ENCODE results near the gene DBH. TPM values are rescaled to one million over a fixed set of nuclear protein-coding genes. Genes with fewer than 3 reads are reported as not detected.

DBH gene
- total and polyA plus RNA-seq, 2 donors (not counting 1 experiment from before 2014, with no cell fraction given): not detected

GRCh38 chr9:133701981-133702797 lies 66.0 kb downstream of the DBH start:
- H3K9ac ChIP-seq (ENCODE audit: low read length): peak overlapping the region; percentile 55
- ChIA-PET POLR2A (no interaction called here), CTCF (interaction anchor here (0.9 to 1.6 kb wide), 2 partner anchors 29 to 40 kb away, joined by 3 to 7 read pairs; no protein-coding TSS in a partner anchor)
- peaks cover 0 to 13% (median 6%) of the 10 kb centered on the region in 4 experiments for H3K27me3 ChIP-seq (replicated peaks in 1 of 4; ENCODE audit: control extremely low read depth in 1 of 4, control insufficient read depth in 3 of 4, insufficient read depth in 4 of 4, low read length in 3 of 4)
- no peaks in the 10 kb centered on the region for H3K79me2 ChIP-seq (ENCODE audit: control insufficient read depth, insufficient read depth, low read length)
- intact Hi-C loops (cut with micrococcal nuclease): no loop called here
- H3K27me3 Mint-ChIP-seq: peaks cover 24% of the 10 kb centered on the region
- H3K4me3 Mint-ChIP-seq: peak overlapping the region; percentile 85
- peaks cover 0 to 4% (median 0%) of the 10 kb centered on the region in 3 donors for H3K9me3 ChIP-seq (ENCODE audit: control extremely low read depth in 1 of 3, control insufficient read depth in 2 of 3, insufficient read depth in 1 of 3, low read length in 2 of 3)
- H3K4me3 ChIP-seq (ENCODE audit: control extremely low read depth in 1 of 5, extremely low read depth in 1 of 5, insufficient read depth in 1 of 5, low read depth in 2 of 5, low read length in 4 of 5): peak overlapping the region in 4 of 5 experiments; percentile 27 to 43 (median 38)
- TF ChIP-seq EZH2 (IDR thresholded peaks at IDR 0.05; ENCODE audit: borderline replicate concordance, insufficient read depth, low read depth, low read length, poor library complexity, severe bottlenecking) (no peak), CTCF (IDR thresholded peaks at IDR 0.05) (no peak)
- DNase-seq: peak; percentile 50
- H3K36me3 ChIP-seq (replicated peaks in 1 of 2; ENCODE audit: control extremely low read depth in 1 of 2, control insufficient read depth in 1 of 2, extremely low read depth in 1 of 2, insufficient read depth in 2 of 2, low read length in 1 of 2): no peaks in the 10 kb centered on the region
- H3K27ac ChIP-seq (ENCODE audit: low read length in 2 of 2): no peak overlapping the region
- peak overlapping the region; percentile 74 for H3K4me2 ChIP-seq (replicated peaks; ENCODE audit: low read depth, low read length, poor library complexity, severe bottlenecking)
- no peaks in the 10 kb centered on the region for H4K20me1 ChIP-seq (ENCODE audit: control insufficient read depth, insufficient read depth, low read length, poor library complexity, severe bottlenecking)
- ATAC-seq (ENCODE audit: low read depth): peak; percentile 79
- peak overlapping the region; percentile 76 for H3K27ac Mint-ChIP-seq
- WGBS (ENCODE audit: insufficient coverage): 7% methylated on average over 27 of the region's 39 CpGs
- peaks cover 35% of the 10 kb centered on the region for H3K4me1 Mint-ChIP-seq
- no peaks in the 10 kb centered on the region for H3K9me3 Mint-ChIP-seq (ENCODE audit: insufficient read depth)
- H3K4me1 ChIP-seq (ENCODE audit: control insufficient read depth in 2 of 2, insufficient read depth in 2 of 2, low read length in 2 of 2): peaks cover 16 to 30% of the 10 kb centered on the region in 2 donors
- peak overlapping the region; percentile 62 for H2AFZ ChIP-seq (ENCODE audit: insufficient read depth, low read depth, low read length, poor library complexity, severe bottlenecking)
